GM10248 (cell line): Measurements from ENCODE around the gene PPIL4.
"Not testable (repeated sequence)": the region's sequence is repeated elsewhere in the genome, so short reads cannot be mapped to it uniquely, and the experiment has no call there.

Experiments
- CTCF ChIA-PET: fragments of 300-600 bp; sonication (Branson Sonifier 250); formaldehyde crosslinking; extraction: SDS; loops from one replicate; lab custom pipeline; 2021; ENCODE audit warnings: antibody characterized with exemption; lab: Yijun Ruan, JAX
- POLR2A ChIA-PET: fragments of 350-650 bp; sonication (Branson Sonifier 250); formaldehyde crosslinking; extraction: SDS; loops from one replicate; lab custom pipeline; 2020; ENCODE audit warnings: antibody characterized with exemption; lab: Yijun Ruan, JAX
- DNase-seq: peaks from one replicate; pipeline ENCODE4 v3.0.0; 2012; ENCODE audit errors: extremely low spot score
- CTCF ChIP-seq: IDR thresholded peaks from 2 replicates; pipeline ENCODE4 v1.5.1; 2012; ENCODE audit warnings: mild to moderate bottlenecking, low read depth; ENCODE audit errors: extremely low read depth, missing control alignments, control extremely low read depth

The PPIL4 gene

GRCh38 chr6:149471801-149472200 lies 74.0 kb downstream of the PPIL4 start:
- no peak for DNase-seq
- ChIA-PET POLR2A (no interaction called here), CTCF (no interaction called here)
- no peak for TF ChIP-seq CTCF

GRCh38 chr6:149470948-149471347 lies 74.9 kb downstream of the PPIL4 start:
- ChIA-PET POLR2A (no interaction called here), CTCF (no interaction called here)
- no peak for DNase-seq
- no peak for TF ChIP-seq CTCF

- no peak for TF ChIP-seq CTCF
- POLR2A ChIA-PET = interaction anchor here (0.6 kb wide), 1 partner anchor 98 kb away, joined by 3 read pairs; the partner anchor contains the start of gene GINM1
Observed at GRCh38 chr6:149468179-149468578, 77.7 kb downstream of the PPIL4 start.

GRCh38 chr6:149467265-149467664 lies 78.6 kb downstream of the PPIL4 start:
- CTCF ChIA-PET = interaction anchor here (1.5 to 2.6 kb wide), 3 partner anchors 13 to 439 kb away, joined by 6 to 10 read pairs (median 7); no protein-coding TSS in a partner anchor
- TF ChIP-seq CTCF = no peak
- DNase-seq = no peak
- POLR2A ChIA-PET = interaction anchor here (0.5 kb wide), 1 partner anchor 21 kb away, joined by 4 read pairs; no protein-coding TSS in a partner anchor

More at GRCh38 chr6:149468179-149468578, 77.7 kb downstream of the PPIL4 start:
- CTCF ChIA-PET = interaction anchor here (0.8 to 2.6 kb wide), 6 partner anchors 10 to 441 kb away, joined by 3 to 10 read pairs (median 5); no protein-coding TSS in a partner anchor
- DNase-seq = no peak

GRCh38 chr6:149464411-149464810 lies 81.4 kb downstream of the PPIL4 start:
- ChIA-PET CTCF (interaction anchor here (0.8 to 4.0 kb wide), 3 partner anchors 10 to 53 kb away, joined by 3 to 17 read pairs (median 3); no protein-coding TSS in a partner anchor), POLR2A (no interaction called here)
- TF ChIP-seq CTCF = no peak
- no peak for DNase-seq

GRCh38 chr6:149463781-149464180 lies 82.1 kb downstream of the PPIL4 start:
- TF ChIP-seq CTCF = no peak
- POLR2A ChIA-PET = no interaction called here
- no peak for DNase-seq
- CTCF ChIA-PET = interaction anchor here (1.1 to 4.0 kb wide), 3 partner anchors 9 to 36 kb away, joined by 3 to 17 read pairs (median 6); no protein-coding TSS in a partner anchor

GRCh38 chr6:149462712-149463111 lies 83.1 kb downstream of the PPIL4 start:
- CTCF ChIA-PET = interaction anchor here (1.1 to 4.0 kb wide), 4 partner anchors 9 to 35 kb away, joined by 3 to 17 read pairs (median 4); no protein-coding TSS in a partner anchor
- POLR2A ChIA-PET, DNase-seq: not testable (repeated sequence)
